Measurements from ENCODE around the gene TRIM8. TPM values are rescaled to one million over a fixed set of nuclear protein-coding genes. Genes with fewer than 3 reads are reported as not detected.
A peak's percentile ranks its signal among the peaks of the same experiment; 100 is the strongest.

The TRIM8 gene
- total RNA-seq, 6 experiments from 2014 or later, result 34.7 to 99.8 (median 41.2) TPM

- intact Hi-C loops (cut with DNase I), result no loop called here
Measured at GRCh38 chr10:102674566-102674965, 30.3 kb downstream of the TRIM8 start.

GRCh38 chr10:102675011-102675665 is 30.9 kb downstream of the TRIM8 start:
- Histone ChIP-seq H3K9me3 (no peaks in the 10 kb centered on the region), H3K27ac (peak overlapping the region in 1 of 3 donors; percentile 1), H3K27me3 (no peaks in the 10 kb centered on the region), H3K4me3 (no peak overlapping the region), H3K36me3 (no peaks in the 10 kb centered on the region), H3K4me1 (peaks cover 0 to 20% (median 0%) of the 10 kb centered on the region in 4 donors)
- no peak for TF ChIP-seq CTCF (IDR thresholded peaks at IDR 0.05)
- no peak for TF ChIP-seq POLR2A (IDR thresholded peaks at IDR 0.05)
- ATAC-seq, result no peak
- 64% methylated on average over 6 of the region's 8 CpGs for WGBS (ENCODE audit: insufficient coverage, low coverage, low lambda C conversion rate, missing lambda C conversion rate)
- intact Hi-C loops (cut with DNase I), result no loop called here
- DNase-seq, result no peak

More at GRCh38 chr10:102674566-102674965, 30.3 kb downstream of the TRIM8 start:
- no peaks in the 10 kb centered on the region for H3K9me3 ChIP-seq
- DNase-seq (no peak), ATAC-seq (no peak)
- H3K4me1 ChIP-seq, result peaks cover 0 to 20% (median 0%) of the 10 kb centered on the region in 4 donors
- no peak for TF ChIP-seq CTCF (IDR thresholded peaks at IDR 0.05)
- no peaks in the 10 kb centered on the region for H3K27me3 ChIP-seq
- peak overlapping the region; percentile 26 to 53 (median 47) for H3K27ac ChIP-seq
- H3K36me3 ChIP-seq, result no peaks in the 10 kb centered on the region
- H3K4me3 ChIP-seq, result no peak overlapping the region
- 25% methylated on average over 2 of the region's 2 CpGs for WGBS (ENCODE audit: insufficient coverage, low coverage, low lambda C conversion rate, missing lambda C conversion rate)

GRCh38 chr10:102675666-102676533 is 31.6 kb downstream of the TRIM8 start:
- 37% methylated on average over 15 of the region's 16 CpGs for WGBS (ENCODE audit: insufficient coverage, low coverage, low lambda C conversion rate, missing lambda C conversion rate)
- Histone ChIP-seq H3K4me3 (no peak overlapping the region), H3K27ac (peak overlapping the region in 1 of 3 donors; percentile 1), H3K4me1 (peaks cover 0 to 20% (median 0%) of the 10 kb centered on the region in 4 donors), H3K27me3 (no peaks in the 10 kb centered on the region), H3K36me3 (no peaks in the 10 kb centered on the region), H3K9me3 (no peaks in the 10 kb centered on the region)
- TF ChIP-seq POLR2A (IDR thresholded peaks at IDR 0.05) (peak; percentile 10), CTCF (IDR thresholded peaks at IDR 0.05) (no peak)
- DNase-seq (no peak), ATAC-seq (peak; percentile 16 to 37 (median 29))
- intact Hi-C loops (cut with DNase I), result no loop called here

- DNase-seq (no peak), ATAC-seq (no peak)
- TF ChIP-seq CTCF (IDR thresholded peaks at IDR 0.05) (no peak), POLR2A (IDR thresholded peaks at IDR 0.05) (no peak)
- Histone ChIP-seq H3K4me3 (no peak overlapping the region), H3K27me3 (no peaks in the 10 kb centered on the region), H3K4me1 (peaks cover 0 to 20% (median 0%) of the 10 kb centered on the region in 4 donors), H3K36me3 (no peaks in the 10 kb centered on the region), H3K27ac (peak overlapping the region in 1 of 3 donors; percentile 1), H3K9me3 (no peaks in the 10 kb centered on the region)
- 71% methylated on average over 7 of the region's 9 CpGs for WGBS (ENCODE audit: insufficient coverage, low coverage, low lambda C conversion rate, missing lambda C conversion rate)
- intact Hi-C loops (cut with DNase I), result no loop called here
Measured at GRCh38 chr10:102676534-102677315, 32.4 kb downstream of the TRIM8 start.
